NCI-H2227 treated with DMSO at 0.1 percent for 48 hours (cell line): ENCODE measurements around the gene C20orf204.
"Not testable (repeated sequence)": the region's sequence is repeated elsewhere in the genome, so short reads cannot be mapped to it uniquely, and the experiment has no call there.

Experiments
- DNase-seq: peaks from one replicate; lab custom pipeline; 2025; lab: John Stamatoyannopoulos, UW

Gene C20orf204, protein sequence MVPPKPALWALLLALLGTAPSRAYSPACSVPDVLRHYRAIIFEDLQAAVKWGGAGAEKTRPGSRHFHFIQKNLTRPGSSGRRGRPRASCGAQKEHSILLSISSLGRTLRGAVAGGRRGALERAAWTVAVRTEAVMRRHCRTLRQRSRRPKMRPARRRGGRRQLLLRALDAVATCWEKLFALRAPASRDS

DNA sequence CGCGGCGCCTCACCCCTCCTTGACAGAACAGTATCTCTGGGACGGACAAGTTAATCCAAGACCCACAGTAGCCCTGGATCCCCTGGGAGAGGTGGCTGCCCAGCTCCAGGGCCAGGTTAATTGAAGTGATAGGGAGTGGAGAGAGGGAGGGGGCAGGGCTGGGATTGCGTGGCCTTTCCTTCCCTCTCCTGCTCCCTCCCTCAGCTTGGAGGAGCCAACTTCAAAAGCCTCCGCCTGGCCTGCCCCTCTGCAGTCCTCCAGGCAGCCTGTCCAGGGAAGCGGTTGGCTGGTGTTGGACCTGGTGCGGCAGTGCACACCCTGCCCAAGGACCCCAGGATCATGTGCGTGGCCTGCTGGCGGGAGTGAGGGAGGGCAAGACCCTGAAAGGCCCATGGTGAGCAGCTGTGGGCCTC, at the start of gene C20orf204:
TSS of gene C20orf204 (plus strand) at position 250 of the 413 bp plus-strand sequence. CDS start at position 392, 142 bp downstream.
- no peak for DNase-seq

DNA sequence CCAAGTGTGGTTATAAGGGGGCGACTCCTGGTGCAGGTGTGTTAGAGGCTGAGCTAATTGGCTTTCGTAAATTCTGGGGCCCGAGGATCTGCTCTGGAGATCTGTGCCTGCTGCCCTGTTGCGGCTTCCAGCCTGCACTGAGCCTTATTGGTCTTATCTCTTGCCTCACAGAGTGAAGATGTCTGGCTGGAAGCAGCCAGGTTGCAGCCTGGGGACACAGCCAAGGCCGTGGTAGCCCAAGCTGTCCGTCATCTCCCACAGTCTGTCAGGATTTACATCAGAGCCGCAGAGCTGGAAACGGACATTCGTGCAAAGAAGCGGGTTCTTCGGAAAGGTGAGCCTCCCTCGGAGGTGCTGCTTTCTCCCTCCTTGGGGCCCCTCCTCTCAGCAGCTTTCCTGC, 35.1 kb upstream of the C20orf204 start:
- DNase-seq = no peak

DNA sequence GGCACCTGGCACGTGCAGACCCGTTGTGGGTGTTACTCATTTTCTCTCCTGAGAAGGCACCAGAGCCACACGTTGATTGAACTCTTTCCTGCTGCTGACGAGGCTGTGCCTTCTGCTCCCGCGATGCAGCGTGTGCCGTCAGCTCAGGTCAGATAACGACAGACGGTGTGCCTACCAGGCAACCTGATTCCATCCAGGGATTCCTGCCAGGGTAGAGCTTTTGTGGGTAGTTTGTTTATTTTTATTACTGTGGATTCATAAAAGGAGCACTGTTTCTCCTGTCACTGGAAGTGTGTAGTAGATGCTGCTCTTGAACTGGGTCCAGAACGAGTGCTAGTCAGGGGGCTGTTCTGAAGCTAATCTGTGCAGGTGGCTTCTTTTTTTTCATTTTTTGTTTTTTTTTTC, 34.4 kb upstream of the C20orf204 start:
- DNase-seq = no peak

DNA sequence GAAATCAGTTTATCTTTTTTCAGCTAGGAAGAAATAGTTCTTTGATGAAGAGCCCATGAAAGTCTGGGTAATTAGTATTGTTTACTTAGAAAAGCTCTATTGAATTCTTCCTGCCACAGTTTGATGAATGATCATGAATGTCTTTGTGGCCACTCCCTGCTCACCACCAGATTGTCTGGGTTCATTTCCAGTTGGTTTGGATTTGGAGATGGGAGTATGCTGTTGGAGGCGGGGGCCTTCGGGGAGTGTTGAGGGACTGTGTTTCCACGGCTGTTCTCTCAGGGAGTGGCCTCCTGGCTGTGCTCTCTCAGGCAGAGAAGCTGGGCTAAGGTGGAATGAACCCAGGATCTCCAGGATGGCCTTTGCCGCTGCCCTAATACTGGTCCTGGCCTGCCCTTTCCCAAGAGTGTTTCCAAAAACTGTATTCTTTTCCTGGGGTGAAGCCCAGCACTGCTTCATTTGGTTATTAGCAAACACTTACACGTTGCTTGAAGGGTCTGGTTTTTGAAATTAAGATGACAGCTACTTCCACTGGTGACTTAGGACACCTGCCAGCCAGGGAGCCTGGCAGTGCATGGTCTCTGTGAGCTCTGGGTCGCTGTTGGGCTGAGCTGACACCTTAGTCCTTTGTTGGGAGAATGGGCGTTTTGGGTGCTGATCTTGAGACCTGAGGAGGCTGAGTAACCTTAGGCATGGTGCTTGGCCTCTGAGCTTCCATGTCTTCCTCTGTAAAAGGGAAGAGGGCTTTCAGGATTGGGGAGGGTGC, 31.8 kb upstream of the C20orf204 start:
- DNase-seq = no peak

DNA sequence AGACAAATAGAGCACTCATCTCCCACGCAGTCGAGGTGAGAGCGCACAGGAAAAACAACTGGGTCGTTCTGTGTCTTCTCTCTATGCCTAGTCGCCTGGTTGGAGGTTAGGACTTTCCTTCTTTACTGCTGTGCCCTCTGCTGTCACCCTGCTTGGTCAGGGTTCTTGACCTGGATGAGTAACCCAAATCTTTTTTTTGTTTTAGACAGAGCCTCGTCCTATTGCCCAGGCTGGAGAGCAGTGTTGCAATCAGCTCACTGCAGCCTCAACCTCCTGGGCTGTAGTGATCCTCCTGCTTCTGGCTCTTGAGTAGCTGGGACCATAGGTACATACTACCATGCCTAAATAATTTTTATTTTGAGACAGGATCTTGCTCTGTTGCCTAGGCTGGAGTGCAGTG, 30.6 kb upstream of the C20orf204 start:
- DNase-seq = no peak

DNA sequence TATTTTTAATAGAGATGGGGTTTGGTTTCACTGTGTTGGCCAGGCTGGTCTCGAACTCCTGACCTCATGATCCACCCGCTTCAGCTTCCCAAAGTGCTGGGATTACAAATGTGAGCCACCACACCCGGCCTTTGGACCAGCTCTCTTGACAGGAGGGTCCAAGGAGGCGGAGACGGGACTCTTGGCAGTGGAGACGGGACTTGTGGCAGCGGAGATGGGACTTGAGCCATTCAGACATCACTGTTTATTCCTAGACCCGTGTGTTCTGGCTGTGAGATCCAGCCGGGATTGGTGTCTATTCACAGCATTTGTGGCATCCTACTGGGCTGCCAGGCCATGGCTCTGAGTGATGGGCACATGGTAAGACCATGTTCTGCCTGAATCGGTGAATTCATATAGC, 29.5 kb upstream of the C20orf204 start:
- no peak for DNase-seq

DNA sequence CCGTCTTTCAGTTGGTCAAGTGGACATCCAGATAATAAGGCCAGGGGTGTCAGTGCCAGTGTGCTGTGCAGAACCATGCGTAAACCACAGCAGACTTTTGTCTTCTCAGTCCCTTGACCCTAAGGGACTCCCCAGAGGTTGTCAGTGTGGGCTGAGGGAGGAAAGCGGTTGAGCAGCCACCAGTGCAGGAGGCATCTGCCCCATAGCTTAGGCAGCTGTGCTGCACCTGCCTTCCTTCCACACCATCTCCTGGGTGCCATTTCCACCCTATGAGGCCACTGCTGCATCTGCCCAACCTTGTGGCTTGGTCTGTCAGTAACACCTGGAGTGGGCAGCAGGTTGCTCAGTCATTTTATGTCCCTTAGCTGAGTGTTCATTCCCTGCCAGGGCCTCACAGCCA, 29.1 kb upstream of the C20orf204 start:
- DNase-seq = no peak

DNA sequence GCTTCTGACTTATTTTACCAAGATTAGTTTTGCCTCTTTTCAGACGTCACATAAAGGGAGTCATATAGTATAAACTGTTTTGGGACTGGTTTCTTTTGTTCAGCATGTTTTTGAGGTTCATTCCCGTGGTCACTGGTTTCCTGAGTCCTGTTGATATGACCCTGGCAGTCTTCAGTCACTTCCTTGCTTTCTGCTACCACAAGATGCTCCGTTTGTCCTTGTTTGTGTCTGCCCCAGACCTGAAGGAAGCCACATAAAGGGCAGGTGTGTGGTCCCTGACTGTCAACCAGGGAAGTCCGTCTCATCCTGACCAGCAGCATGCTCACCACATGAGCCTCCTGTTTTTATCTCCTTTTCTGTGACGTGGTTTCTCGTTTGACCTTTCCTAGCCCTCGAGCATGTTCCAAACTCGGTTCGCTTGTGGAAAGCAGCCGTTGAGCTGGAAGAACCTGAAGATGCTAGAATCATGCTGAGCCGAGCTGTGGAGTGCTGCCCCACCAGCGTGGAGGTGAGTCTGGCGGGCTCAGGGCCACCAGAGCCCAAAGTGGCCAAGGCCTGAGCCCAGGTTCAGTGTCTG, 26.1 kb upstream of the C20orf204 start:
- no peak for DNase-seq

DNA sequence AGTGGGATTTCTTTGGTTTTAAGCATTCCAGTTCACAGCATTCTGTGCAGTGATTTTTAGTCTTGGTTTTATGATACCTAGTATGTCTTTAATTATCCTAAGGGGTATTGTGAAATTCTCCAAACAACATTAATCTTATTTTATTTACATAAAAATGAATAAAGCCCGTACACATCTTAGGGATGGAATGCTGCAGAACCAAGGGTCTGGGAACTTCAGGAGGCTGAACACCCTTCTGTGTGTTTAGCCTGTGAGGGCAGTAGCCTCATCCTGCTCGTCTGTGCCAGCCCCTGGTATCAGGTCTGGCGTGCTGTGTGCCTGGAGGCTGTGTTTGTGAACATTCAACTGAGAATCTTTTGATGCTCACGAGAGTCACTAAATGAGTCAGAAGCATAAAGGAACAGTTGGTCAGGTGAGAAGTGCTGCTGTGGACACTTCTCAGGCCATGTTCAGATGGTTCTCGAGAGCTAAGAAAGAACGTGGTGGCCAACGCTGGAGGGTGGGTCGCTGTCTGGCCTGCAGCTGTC, 25.2 kb upstream of the C20orf204 start:
- no peak for DNase-seq

DNA sequence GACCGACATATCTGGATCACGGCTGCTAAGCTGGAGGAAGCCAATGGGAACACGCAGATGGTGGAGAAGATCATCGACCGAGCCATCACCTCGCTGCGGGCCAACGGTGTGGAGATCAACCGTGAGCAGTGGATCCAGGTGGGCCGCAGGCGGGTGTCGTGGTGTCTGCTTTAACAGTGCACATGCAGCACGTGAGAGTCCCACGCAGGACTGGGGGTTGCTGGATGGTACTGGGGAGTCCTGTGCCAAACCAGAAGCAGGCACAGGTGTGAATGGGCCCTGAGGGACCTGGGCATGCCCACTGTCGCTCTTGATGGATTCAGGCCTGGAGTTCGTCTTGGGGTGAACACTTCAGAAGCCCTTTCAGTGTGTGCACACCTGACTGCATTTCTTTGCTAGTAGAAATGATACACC, 24.6 kb upstream of the C20orf204 start:
- no peak for DNase-seq

DNA sequence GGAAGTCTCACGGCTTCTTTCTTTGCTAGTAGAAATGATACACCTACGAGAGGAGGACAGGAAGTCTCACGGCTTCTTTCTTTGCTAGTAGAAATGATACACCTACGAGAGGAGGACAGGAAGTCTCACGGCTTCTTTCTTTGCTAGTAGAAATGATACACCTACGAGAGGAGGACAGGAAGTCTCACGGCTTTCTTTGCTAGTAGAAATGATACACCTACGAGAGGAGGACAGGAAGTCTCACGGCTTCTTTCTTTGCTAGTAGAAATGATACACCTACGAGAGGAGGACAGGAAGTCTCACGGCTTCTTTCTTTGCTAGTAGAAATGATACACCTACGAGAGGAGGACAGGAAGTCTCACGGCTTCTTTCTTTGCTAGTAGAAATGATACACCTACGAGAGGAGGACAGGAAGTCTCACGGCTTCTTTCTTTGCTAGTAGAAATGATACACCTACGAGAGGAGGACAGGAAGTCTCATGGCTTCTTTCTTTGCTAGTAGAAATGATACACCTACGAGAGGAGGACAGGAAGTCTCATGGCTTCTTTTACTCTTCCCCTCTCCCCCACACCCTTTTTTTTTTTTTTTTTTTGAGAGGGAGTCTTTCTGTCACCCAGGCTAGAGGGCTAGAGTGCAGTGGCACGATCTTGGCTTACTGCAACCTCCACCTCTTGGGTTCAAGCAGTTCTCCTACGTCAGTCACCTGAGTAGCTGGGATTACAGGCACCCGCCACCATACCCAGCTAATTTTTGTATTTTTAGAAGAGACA, 23.4 kb upstream of the C20orf204 start:
- DNase-seq = not testable (repeated sequence)

DNA sequence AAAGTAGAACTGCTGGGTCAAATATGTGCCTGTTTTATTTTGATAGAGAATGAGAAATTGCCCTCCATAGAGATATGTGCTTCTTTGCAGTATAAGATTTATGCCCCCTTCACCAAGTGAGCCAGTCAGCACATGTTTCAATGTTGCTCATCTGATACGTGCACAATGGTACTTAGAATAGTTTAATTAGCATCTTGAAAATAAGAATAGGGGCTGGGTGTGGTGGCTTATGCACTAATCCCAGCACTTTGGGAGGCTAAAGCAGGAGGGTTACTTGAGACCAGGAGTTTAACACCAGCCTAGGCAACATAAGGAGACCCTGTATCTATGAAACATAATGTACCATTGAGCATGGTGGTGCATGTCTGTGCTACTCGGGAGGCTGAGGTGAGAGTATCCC, 20.3 kb upstream of the C20orf204 start:
- DNase-seq = no peak

DNA sequence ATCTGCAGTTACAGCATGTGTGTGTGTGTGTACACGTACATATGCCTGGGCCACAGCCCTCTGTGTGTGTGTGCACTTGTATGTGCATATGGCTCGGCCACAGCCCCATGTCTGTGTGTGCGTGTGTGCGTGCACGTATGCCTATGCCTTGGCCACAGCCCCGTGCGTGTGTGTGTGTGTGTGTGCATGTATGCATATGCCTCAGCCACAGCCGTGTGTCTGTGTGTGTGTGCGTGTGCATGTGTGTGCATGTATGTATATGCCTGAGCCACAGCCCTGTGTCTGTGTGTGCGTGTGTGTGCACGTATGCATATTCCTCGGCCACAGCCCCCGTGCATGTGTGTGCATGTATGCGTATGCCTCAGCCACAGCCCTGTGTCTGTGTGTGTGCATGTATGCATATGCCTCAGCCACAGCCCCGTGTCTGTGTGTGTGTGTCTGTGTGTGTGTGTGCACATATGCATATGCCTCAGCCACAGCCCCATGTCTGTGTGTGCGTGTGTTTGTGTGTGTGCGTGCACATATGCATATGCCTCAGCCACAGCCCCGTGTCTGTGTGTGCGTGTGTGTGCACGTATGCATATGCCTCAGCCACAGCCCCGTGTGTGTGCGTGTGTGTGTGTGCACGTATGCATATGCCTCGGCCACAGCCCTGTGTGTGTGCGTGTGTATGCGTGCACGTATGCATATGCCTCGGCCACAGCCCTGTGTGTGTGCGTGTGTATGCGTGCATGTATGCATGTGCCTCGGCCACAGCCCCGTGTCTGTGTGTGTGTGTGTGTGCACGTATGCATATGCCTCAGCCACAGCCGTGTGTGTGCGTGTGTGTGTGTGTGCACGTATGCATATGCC, 14.6 kb upstream of the C20orf204 start:
- DNase-seq = no peak

DNA sequence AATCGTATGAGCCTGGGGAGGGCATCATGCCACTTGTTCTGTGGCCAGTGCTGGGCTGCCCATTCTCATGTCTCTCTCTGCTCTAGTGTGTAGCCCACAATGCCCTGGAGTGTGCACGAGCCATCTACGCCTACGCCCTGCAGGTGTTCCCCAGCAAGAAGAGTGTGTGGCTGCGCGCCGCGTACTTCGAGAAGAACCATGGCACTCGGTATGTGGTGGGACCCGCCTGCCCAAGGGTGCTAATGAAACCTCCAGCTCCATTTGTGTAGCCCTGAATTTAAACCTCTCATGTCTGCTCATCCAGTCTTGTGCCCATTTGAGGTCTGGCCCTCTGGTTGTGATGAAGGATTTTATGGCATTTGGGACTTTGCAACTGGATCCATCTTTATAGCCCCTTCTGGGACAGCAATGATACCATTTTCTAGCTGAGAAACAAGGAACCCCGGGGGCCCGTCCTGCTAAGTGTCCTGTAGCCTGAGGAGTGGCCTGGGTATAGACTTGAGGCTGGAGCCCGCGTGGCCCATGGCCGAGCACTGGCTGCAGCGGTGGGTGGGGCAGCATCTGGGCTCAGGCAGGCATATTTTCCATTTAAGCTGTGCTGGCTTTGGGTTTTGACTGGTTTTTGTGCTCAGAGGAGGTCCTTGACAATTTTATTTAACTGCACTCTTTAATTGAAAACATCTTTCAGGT, 13.2 kb upstream of the C20orf204 start:
- DNase-seq = no peak

DNA sequence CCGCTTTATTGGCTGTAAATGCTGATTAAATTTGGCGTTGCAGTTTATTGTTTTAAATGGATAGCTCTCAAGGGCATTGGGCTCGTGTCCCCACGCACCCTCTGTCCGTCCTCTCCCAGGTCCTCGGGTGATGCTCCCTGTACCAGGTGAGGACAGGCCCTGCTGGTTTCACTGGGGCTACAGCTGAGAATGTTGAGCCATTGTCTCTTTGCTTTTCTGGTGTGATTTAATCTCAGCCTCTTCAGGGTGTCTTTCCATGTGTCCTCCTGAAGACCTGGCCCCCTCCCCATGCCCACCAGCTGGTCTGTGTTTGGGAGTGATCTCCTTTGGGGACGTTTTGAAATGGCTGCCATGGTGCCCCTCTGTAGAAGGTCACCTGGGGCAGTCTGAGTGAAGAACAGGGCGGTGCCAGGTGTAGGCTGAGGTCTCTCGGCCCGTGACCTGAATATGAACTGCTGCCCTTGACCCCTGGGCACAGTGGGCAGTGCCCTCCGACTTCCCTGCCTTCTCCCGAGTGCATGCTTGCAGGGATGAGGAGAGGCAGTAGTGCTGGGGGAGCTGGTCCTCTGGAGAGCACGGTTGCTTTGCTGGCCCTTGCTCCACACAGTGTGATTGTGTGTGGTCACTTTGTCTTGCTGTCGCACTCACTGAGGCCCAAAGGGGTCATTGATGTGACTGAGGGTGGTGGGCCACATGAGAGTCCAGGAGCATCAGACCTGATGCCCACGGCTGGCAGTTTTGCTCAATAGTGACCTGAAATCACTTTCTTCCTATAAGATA, 12.4 kb upstream of the C20orf204 start:
- no peak for DNase-seq

DNA sequence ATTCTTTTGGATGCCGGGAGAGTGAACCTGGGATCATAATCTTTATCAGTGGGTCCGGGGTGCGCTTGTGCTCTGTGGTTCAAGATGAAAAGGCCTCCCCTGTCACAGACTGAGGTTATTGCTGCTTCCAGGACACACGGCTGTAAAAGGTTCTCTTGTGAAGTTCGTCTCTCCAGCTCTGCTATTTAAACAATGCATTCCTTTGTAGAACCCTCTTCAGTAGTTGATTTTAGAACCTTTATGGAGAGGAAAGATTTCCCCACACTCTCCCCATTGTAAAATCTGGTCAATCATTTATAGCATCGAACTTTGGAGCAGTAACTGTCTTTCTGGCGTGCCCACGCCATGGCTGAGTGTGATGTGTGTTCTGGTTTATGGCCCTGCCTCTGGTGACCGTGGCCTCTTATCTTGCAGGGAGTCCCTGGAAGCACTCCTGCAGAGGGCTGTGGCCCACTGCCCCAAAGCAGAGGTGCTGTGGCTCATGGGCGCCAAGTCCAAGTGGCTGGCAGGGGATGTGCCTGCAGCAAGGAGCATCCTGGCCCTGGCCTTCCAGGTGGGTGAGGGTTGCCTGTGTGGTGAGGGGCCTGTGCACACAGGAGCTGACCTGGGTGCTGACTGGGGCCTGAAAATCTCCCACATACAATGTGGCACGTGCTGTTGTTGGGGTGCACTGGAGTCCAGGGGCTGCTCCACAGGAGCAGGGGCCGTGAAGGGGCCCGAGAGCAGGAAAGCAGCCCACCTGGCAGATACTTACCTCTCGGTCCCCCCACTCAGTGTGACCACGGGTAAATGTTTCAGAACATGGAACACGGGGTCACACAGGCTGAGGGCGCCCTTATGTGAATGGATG, 11.6 kb upstream of the C20orf204 start:
- DNase-seq = no peak

DNA sequence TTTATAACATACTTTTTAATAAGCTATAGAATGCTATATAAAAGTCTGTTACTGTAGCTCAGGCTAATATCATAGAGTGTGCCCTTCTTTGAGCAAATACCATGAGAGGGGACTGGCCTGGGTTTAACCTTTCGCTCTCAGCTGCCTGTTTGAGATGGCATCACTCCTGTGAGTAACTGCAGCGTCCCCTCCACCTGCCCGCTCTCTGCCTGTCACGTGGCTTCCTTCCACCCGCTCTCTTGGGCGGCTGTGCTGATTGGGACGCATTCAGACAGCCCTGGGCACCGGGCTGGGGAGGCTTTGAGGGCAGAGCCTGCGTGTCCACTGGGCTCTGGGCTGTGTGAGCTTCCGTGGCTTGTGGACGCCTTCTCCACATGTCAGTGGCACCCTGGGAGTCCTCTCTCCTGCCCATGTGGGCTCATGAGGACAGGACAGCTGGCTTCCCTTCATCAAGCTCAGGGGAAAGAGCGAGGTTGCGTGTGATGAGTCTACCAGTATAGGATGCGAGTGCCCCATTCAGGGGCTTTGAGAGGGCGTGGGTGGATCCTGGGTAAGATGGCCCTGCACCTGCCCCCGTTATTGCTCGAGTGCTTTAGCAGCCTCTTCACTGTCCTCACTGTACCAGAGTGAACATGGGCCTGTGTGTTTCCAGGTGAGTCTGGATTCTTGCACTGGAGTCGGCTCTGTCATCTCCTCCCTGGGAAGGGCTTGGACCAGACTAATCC, 10.7 kb upstream of the C20orf204 start:
- DNase-seq = no peak

DNA sequence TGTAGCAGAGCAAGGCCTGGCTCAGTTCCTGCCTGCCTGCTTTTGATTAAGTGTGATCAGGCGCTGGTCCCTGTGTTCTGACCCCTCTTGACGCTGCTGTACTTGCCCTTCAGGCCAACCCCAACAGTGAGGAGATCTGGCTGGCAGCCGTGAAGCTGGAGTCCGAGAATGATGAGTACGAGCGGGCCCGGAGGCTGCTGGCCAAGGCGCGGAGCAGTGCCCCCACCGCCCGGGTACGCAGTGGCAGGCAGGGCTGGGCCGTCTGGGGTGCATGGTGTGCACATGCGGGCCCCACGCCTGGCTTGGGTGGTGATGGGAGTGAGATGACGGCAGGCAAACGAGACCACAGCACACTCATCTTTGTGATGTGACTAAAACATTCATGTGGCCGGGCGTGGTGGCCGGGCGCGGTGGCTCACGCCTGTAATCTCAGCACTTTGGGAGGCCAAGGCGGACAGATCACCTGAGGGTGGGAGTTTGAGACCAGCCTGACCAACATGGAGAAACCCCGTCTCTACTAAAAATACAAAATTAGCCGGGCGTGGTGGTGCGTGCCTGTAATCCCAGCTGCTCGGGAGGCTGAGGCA, 10.1 kb upstream of the C20orf204 start:
- DNase-seq = no peak
